ENCODE data around the gene LRRC7. TPM values are rescaled to one million over a fixed set of nuclear protein-coding genes. Genes with fewer than 3 reads are reported as not detected.
"Not testable (repeated sequence)": the region's sequence is repeated elsewhere in the genome, so short reads cannot be mapped to it uniquely, and the experiment has no call there.

LRRC7 gene
- total RNA-seq, 6 experiments from 2014 or later, result 0.09 to 0.33 (median 0.23) TPM

DNA sequence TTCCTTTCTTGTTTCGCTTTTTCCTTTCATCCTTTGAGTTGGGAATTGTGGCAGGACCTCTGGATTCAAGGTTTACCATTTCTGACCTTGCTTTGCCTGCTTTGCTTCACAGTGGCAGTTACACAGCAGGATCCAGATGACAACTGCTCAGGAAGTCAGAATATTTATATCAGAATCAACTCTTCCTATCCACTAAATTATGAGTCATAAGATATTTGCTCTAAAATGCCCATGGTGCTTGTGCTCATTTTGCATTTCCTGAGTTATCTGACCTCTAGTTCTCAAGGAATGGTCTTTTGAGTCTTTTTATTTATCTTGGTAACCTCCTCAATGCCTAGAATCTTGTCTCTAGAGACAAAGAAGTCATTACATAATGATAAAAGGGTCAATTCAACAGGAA lies 290.8 kb downstream of the LRRC7 start:
- H3K27ac Mint-ChIP-seq, result no peak overlapping the region

DNA sequence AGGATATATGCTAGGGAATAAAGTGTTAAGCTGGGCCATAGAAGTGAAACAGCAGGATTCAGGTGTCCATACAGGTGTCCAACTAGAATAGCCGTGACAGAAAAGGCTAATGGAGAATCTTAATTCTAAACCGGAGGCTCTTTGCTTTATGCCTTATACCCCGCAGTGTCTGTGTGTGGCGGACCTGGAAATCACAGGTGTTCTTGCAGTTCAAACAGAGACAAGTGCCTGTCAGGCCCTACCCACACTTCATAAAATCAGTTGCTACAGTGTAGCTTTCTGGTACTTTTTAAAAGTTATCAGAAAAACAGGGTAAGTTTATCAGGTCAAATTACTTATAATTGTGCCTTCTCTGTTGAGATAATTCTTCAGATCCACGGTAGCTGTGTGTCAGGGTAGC lies 293.9 kb downstream of the LRRC7 start:
- Mint-ChIP-seq H3K9me3 (no peaks in the 10 kb centered on the region; the same call in 1 of the 2 replicates), H3K4me3 (no peak overlapping the region), H3K36me3 (ENCODE audit: low read depth) (no peaks in the 10 kb centered on the region), H3K27me3 (ENCODE audit: insufficient read depth) (peaks cover 1% of the 10 kb centered on the region; the same call in 1 of the 2 replicates), H3K4me1 (ENCODE audit: low read depth) (no peaks in the 10 kb centered on the region), H3K27ac (no peak overlapping the region)
- TF ChIP-seq, protein P1, sequence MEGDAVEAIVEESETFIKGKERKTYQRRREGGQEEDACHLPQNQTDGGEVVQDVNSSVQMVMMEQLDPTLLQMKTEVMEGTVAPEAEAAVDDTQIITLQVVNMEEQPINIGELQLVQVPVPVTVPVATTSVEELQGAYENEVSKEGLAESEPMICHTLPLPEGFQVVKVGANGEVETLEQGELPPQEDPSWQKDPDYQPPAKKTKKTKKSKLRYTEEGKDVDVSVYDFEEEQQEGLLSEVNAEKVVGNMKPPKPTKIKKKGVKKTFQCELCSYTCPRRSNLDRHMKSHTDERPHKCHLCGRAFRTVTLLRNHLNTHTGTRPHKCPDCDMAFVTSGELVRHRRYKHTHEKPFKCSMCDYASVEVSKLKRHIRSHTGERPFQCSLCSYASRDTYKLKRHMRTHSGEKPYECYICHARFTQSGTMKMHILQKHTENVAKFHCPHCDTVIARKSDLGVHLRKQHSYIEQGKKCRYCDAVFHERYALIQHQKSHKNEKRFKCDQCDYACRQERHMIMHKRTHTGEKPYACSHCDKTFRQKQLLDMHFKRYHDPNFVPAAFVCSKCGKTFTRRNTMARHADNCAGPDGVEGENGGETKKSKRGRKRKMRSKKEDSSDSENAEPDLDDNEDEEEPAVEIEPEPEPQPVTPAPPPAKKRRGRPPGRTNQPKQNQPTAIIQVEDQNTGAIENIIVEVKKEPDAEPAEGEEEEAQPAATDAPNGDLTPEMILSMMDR (IDR thresholded peaks at IDR 0.05), result no peak
- no peak for DNase-seq

More for the DNA sequence above, 290.8 kb downstream of the LRRC7 start:
- TF ChIP-seq, protein P1 (IDR thresholded peaks at IDR 0.05), result no peak
- no peak overlapping the region for H3K4me3 Mint-ChIP-seq
- H3K36me3 Mint-ChIP-seq (ENCODE audit: low read depth), result no peaks in the 10 kb centered on the region
- DNase-seq, result no peak
- peaks cover 1% of the 10 kb centered on the region; the same call in 1 of the 2 replicates for H3K27me3 Mint-ChIP-seq (ENCODE audit: insufficient read depth)
- H3K4me1 Mint-ChIP-seq (ENCODE audit: low read depth), result no peaks in the 10 kb centered on the region
- no peaks in the 10 kb centered on the region; the same call in 1 of the 2 replicates for H3K9me3 Mint-ChIP-seq

DNA sequence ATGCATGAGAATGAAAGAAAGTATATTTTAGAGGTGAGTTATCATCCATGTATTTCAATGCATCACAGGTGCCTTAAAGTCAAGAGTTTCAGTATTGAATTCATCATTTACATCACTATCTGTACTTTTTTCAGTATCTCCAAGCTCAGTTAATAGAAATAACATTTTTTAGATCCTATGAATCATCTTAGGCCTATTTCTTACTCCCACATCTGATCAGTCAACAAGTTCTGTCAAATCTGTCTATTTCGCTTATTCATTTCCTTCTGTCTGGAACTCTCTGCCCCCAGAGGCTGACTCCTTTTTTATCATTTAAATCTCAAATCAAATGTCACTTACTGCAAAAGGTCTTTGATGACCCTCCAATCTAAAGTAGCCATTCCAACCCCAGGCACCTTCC lies 295.2 kb downstream of the LRRC7 start:
- Mint-ChIP-seq H3K27me3 (ENCODE audit: insufficient read depth) (peaks cover 1% of the 10 kb centered on the region; the same call in 1 of the 2 replicates), H3K4me3 (no peak overlapping the region), H3K4me1 (ENCODE audit: low read depth) (no peaks in the 10 kb centered on the region), H3K36me3 (ENCODE audit: low read depth) (no peaks in the 10 kb centered on the region), H3K27ac (no peak overlapping the region), H3K9me3 (peaks cover 7% of the 10 kb centered on the region)
- TF ChIP-seq, protein P1 (IDR thresholded peaks at IDR 0.05), result no peak
- DNase-seq, result no peak

DNA sequence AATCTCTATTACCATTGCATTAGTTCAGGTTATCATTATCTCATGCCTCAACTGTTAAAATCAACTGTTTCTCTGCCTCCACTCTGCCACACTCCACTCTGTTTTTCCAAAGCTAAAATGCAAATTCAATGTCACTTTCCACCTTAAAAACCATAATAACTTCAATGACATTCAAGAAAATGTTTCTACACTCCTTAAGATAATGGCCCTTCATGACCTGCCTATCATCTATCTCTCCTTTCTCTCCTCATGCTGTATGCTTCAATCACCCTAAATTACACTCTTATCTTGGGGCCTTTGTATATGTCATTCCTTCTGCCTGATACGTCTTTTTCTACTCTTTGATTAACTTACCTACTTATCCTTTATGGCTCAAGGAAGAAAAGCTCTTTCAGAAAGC lies 296.0 kb downstream of the LRRC7 start:
- peaks cover 7% of the 10 kb centered on the region for H3K9me3 Mint-ChIP-seq
- H3K27ac Mint-ChIP-seq, result no peak overlapping the region
- H3K4me3 Mint-ChIP-seq, result no peak overlapping the region
- no peaks in the 10 kb centered on the region for H3K36me3 Mint-ChIP-seq (ENCODE audit: low read depth)
- TF ChIP-seq, protein P1 (IDR thresholded peaks at IDR 0.05), result no peak
- H3K4me1 Mint-ChIP-seq (ENCODE audit: low read depth), result no peaks in the 10 kb centered on the region
- DNase-seq, result no peak
- H3K27me3 Mint-ChIP-seq (ENCODE audit: insufficient read depth), result no peaks in the 10 kb centered on the region

DNA sequence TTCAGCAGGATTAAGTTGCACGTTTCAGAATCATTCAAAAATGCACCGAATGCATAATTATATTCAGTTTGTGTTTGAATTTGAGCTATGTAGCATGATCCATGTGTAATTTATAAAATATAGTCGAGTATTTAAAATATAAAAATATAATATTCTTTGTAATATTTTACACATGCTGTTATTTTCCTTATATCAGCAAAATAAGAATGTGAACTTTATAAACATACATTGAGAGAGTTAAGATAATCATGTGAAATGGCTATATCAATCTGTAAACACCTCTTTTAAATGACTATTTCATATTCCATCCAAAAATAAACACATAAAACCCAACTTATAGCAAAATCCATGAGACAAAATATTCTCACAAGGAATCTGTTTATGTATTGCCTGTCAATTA lies 303.7 kb downstream of the LRRC7 start:
- peaks cover 7% of the 10 kb centered on the region for H3K9me3 Mint-ChIP-seq
- H3K4me3 Mint-ChIP-seq, result no peak overlapping the region
- no peaks in the 10 kb centered on the region for H3K27me3 Mint-ChIP-seq (ENCODE audit: insufficient read depth)
- no peaks in the 10 kb centered on the region for H3K4me1 Mint-ChIP-seq (ENCODE audit: low read depth)
- TF ChIP-seq, protein P1 (IDR thresholded peaks at IDR 0.05), result no peak
- H3K27ac Mint-ChIP-seq, result no peak overlapping the region
- no peak for DNase-seq
- H3K36me3 Mint-ChIP-seq (ENCODE audit: low read depth), result no peaks in the 10 kb centered on the region

DNA sequence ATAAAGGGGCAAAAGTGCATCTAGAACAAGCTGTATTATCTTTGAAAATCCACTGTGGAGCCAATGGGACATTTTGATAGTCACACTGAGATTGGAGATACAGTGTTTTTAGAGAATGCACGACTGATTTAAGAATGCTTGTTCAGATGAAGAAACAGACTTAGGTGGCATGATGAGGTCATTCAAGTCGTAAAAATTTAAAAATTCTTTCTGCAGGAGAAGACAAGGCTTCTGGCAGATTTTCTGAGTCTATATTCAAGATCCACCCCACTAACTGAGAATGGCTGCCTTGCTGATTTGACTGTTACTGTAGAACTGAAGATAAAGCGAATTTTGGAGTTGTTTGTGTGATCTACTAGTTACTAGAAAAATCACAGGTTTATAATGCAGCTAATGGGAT lies 310.6 kb downstream of the LRRC7 start:
- TF ChIP-seq, protein P1 (IDR thresholded peaks at IDR 0.05), result no peak
- no peaks in the 10 kb centered on the region for H3K27me3 Mint-ChIP-seq (ENCODE audit: insufficient read depth)

DNA sequence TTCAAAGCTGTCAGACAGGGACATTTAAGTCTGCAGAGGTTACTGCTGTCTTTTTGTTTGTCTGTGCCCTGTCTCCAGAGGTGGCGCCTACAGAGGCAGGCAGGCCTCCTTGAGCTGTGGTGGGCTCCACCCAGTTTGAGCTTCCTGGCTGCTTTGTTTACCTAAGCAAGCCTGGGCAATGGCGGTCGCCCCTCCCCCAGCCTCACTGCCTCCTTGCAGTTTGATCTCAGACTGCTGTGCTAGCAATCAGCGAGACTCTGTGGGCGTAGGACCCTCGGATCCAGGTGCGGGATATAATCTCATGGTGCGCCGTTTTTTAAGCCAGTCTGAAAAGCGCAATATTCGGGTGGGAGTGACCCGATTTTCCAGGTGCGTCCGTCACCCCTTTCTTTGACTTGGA lies 320.3 kb downstream of the LRRC7 start:
- not testable (repeated sequence) for H3K27ac Mint-ChIP-seq; H3K36me3 Mint-ChIP-seq (ENCODE audit: low read depth); H3K27me3 Mint-ChIP-seq (ENCODE audit: insufficient read depth); H3K4me3 Mint-ChIP-seq; DNase-seq; H3K4me1 Mint-ChIP-seq (ENCODE audit: low read depth)
- peaks cover 30% of the 10 kb centered on the region for H3K9me3 Mint-ChIP-seq

More for the DNA sequence above, 310.6 kb downstream of the LRRC7 start:
- H3K9me3 Mint-ChIP-seq, result peaks cover 5% of the 10 kb centered on the region; the same call in 1 of the 2 replicates
- no peaks in the 10 kb centered on the region for H3K4me1 Mint-ChIP-seq (ENCODE audit: low read depth)
- DNase-seq, result no peak
- no peak overlapping the region for H3K4me3 Mint-ChIP-seq
- H3K36me3 Mint-ChIP-seq (ENCODE audit: low read depth), result no peaks in the 10 kb centered on the region
- no peak overlapping the region for H3K27ac Mint-ChIP-seq
